ENCODE measurements around the gene ZBTB1. TPM values are rescaled to one million over a fixed set of nuclear protein-coding genes. Genes with fewer than 3 reads are reported as not detected.
A peak's percentile ranks its signal among the peaks of the same experiment; 100 is the strongest.

The ZBTB1 gene
- total RNA-seq, 3 donors from 2014 or later (not counting 1 experiment from before 2014, with no cell fraction given): 146 to 166 (median 151) TPM

- no peaks in the 10 kb centered on the region for H3K36me3 ChIP-seq (ENCODE audit: control insufficient read depth, insufficient read depth, low read length)
- H3K4me1 ChIP-seq (ENCODE audit: control insufficient read depth, insufficient read depth, low read length): peaks cover 32% of the 10 kb centered on the region
- H3K4me3 Mint-ChIP-seq: peak overlapping the region; percentile 98
- no peak overlapping the region for H3K4me3 ChIP-seq (ENCODE audit: low read length)
- intact Hi-C loops (cut with micrococcal nuclease): loop anchor here (10.0 kb wide), 1 partner anchor 197 kb away; the partner anchor contains the start of gene PLEKHG3
- WGBS (ENCODE audit: insufficient coverage): 54% methylated on average over 4 of the region's 4 CpGs
- no peaks in the 10 kb centered on the region for H3K27me3 Mint-ChIP-seq (ENCODE audit: low read depth in 2 of 2)
- peaks cover 77 to 84% of the 10 kb centered on the region in 2 donors for H3K4me1 Mint-ChIP-seq
- no peak for TF ChIP-seq CTCF (IDR thresholded peaks at IDR 0.05)
- H3K36me3 Mint-ChIP-seq: no peaks in the 10 kb centered on the region
- DNase-seq: peak in 1 of 2 donors; percentile 40
- peak overlapping the region; percentile 99 for H3K27ac Mint-ChIP-seq
- H3K9me3 Mint-ChIP-seq: no peaks in the 10 kb centered on the region
- no peaks in the 10 kb centered on the region for H3K9me3 ChIP-seq (ENCODE audit: control insufficient read depth, insufficient read depth, low read length)
- no peaks in the 10 kb centered on the region for H3K27me3 ChIP-seq (ENCODE audit: control insufficient read depth, insufficient read depth, low read length)
- peak overlapping the region; percentile 16 for H3K27ac ChIP-seq (ENCODE audit: low read length)
- no peak for ATAC-seq
These were observed 3.0 kb downstream of the ZBTB1 start for GRCh38 chr14:64507376-64508156.

- H3K36me3 ChIP-seq (ENCODE audit: control insufficient read depth, insufficient read depth, low read length): no peaks in the 10 kb centered on the region
- Mint-ChIP-seq H3K27me3 (ENCODE audit: low read depth in 2 of 2) (no peaks in the 10 kb centered on the region), H3K4me1 (peaks cover 77 to 82% of the 10 kb centered on the region in 2 donors), H3K9me3 (no peaks in the 10 kb centered on the region), H3K36me3 (no peaks in the 10 kb centered on the region), H3K4me3 (peak overlapping the region; percentile 98), H3K27ac (peak overlapping the region; percentile 99)
- no peak for TF ChIP-seq CTCF (IDR thresholded peaks at IDR 0.05)
- no peak overlapping the region for H3K4me3 ChIP-seq (ENCODE audit: low read length)
- no peaks in the 10 kb centered on the region for H3K9me3 ChIP-seq (ENCODE audit: control insufficient read depth, insufficient read depth, low read length)
- H3K27me3 ChIP-seq (ENCODE audit: control insufficient read depth, insufficient read depth, low read length): no peaks in the 10 kb centered on the region
- intact Hi-C loops (cut with micrococcal nuclease): loop anchor here (10.0 kb wide), 1 partner anchor 197 kb away; the partner anchor contains the start of gene PLEKHG3
- H3K4me1 ChIP-seq (ENCODE audit: control insufficient read depth, insufficient read depth, low read length): peaks cover 29% of the 10 kb centered on the region
- no peak for ATAC-seq
- no peak overlapping the region for H3K27ac ChIP-seq (ENCODE audit: low read length)
- 31% methylated on average over 1 of the region's 1 CpG for WGBS (ENCODE audit: insufficient coverage)
- DNase-seq: no peak
These were observed 3.7 kb downstream of the ZBTB1 start for GRCh38 chr14:64508215-64508776.

- no peak for ATAC-seq
- TF ChIP-seq CTCF (IDR thresholded peaks at IDR 0.05): no peak
- H3K27ac Mint-ChIP-seq: peak overlapping the region in 1 of 2 donors; percentile 63
These were observed 4.5 kb downstream of the ZBTB1 start for GRCh38 chr14:64509036-64509435.

More at GRCh38 chr14:64509036-64509435, 4.5 kb downstream of the ZBTB1 start:
- Histone ChIP-seq H3K4me1 (ENCODE audit: control insufficient read depth, insufficient read depth, low read length) (peaks cover 29% of the 10 kb centered on the region), H3K4me3 (ENCODE audit: low read length) (no peak overlapping the region), H3K27ac (ENCODE audit: low read length) (no peak overlapping the region), H3K27me3 (ENCODE audit: control insufficient read depth, insufficient read depth, low read length) (no peaks in the 10 kb centered on the region), H3K9me3 (ENCODE audit: control insufficient read depth, insufficient read depth, low read length) (no peaks in the 10 kb centered on the region), H3K36me3 (ENCODE audit: control insufficient read depth, insufficient read depth, low read length) (no peaks in the 10 kb centered on the region)
- Mint-ChIP-seq H3K36me3 (no peaks in the 10 kb centered on the region), H3K9me3 (no peaks in the 10 kb centered on the region), H3K4me1 (peaks cover 80 to 84% of the 10 kb centered on the region in 2 donors), H3K27me3 (ENCODE audit: low read depth in 2 of 2) (no peaks in the 10 kb centered on the region), H3K4me3 (peak overlapping the region; percentile 41)
- intact Hi-C loops (cut with micrococcal nuclease): loop anchor here (10.0 kb wide), 1 partner anchor 196 kb away; the partner anchor contains the start of gene PLEKHG3
- DNase-seq: no peak
- WGBS (ENCODE audit: insufficient coverage): 94% methylated on average over 8 of the region's 8 CpGs
